Brain microvascular endothelial cell (primary cell): Measurements from ENCODE around the gene IL19.
A peak's percentile ranks its signal among the peaks of the same experiment; 100 is the strongest.

Experiments used
- DNase-seq: peaks from one replicate; pipeline ENCODE4 v3.0.0-alpha.2; 2020
- H3K27ac ChIP-seq: fragments of 250-450 bp; sonication (Bioruptor Pico); 2 replicates; pipeline ENCODE4 v1.5.1; 2020; ENCODE audit warnings: mild to moderate bottlenecking, moderate library complexity
- H3K27me3 ChIP-seq: fragments of 250-450 bp; sonication (Bioruptor Pico); replicated peaks from 2 replicates; pipeline ENCODE4 v1.5.1; 2020; ENCODE audit warnings: mild to moderate bottlenecking
- H3K36me3 ChIP-seq: fragments of 250-450 bp; sonication (Bioruptor Pico); replicated peaks from 2 replicates; pipeline ENCODE4 v1.5.1; 2020; ENCODE audit warnings: mild to moderate bottlenecking
- H3K4me3 ChIP-seq: 2 replicates; pipeline ENCODE4 v1.5.1; 2011; ENCODE audit warnings: low read depth, mild to moderate bottlenecking, control low read depth, low read length, moderate library complexity
- in situ Hi-C: cut with HindIII; loops from 2 replicates; pipeline ENCODE4 v1.10.0; 2017; ENCODE audit warnings: low sequenced_read_pairs, low pct_ligation_motif_present
- TF ChIP-seq, protein P1 (sequence below): IDR thresholded peaks from 2 replicates; pipeline ENCODE4 v1.5.1; 2011; ENCODE audit warnings: low read depth, mild to moderate bottlenecking, moderate library complexity, low read length, control low read depth, inconsistent platforms; ENCODE audit errors: missing control alignments

The IL19 gene

DNA sequence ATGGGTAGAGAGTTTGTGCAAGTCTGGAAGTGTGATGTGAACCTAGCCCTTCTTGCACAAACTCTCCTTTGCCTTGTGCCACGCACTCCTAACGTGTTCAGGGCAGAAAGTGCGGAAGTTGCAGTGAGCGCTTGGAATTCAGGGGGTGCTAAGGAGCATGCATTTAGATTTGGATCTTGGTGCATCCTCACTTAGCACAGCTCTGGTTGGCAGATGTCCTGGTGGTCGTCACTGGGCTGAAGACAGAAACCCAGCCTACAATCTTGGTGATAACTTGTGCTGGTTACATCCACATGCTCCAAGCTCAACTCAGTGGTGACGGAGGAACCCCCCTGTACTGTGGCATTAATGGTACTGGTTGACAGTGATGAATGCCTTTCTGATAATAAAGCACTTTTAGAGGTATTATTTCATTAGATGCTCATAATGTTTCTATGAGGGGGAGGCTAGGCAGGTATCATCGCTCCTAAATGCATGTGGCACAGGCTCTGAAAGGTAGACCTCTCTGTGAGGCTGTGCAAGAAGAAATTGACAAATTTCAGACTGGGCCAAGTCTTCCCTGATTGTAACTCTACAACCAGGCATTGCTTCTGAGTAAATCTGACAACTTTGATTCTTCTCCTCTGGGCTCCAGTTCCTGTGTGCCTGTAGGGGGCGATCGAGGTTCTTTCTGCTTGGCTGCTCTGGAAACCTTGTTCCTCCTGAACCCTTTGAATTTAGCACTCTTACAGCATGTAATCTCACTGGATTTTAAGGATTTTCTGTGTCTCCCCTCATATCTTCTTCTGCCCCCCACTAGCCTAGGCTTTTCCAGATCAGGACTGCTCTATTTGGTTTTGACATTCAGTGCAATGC is 45.2 kb upstream of the IL19 start:
- in situ Hi-C loops: no loop called here
- peaks cover 11% of the 10 kb centered on the region for H3K36me3 ChIP-seq
- TF ChIP-seq, protein P1, sequence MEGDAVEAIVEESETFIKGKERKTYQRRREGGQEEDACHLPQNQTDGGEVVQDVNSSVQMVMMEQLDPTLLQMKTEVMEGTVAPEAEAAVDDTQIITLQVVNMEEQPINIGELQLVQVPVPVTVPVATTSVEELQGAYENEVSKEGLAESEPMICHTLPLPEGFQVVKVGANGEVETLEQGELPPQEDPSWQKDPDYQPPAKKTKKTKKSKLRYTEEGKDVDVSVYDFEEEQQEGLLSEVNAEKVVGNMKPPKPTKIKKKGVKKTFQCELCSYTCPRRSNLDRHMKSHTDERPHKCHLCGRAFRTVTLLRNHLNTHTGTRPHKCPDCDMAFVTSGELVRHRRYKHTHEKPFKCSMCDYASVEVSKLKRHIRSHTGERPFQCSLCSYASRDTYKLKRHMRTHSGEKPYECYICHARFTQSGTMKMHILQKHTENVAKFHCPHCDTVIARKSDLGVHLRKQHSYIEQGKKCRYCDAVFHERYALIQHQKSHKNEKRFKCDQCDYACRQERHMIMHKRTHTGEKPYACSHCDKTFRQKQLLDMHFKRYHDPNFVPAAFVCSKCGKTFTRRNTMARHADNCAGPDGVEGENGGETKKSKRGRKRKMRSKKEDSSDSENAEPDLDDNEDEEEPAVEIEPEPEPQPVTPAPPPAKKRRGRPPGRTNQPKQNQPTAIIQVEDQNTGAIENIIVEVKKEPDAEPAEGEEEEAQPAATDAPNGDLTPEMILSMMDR: peak; percentile 88
- H3K4me3 ChIP-seq: no peak overlapping the region
- H3K27ac ChIP-seq: no peak overlapping the region
- no peak for DNase-seq
- H3K27me3 ChIP-seq: no peaks in the 10 kb centered on the region

DNA sequence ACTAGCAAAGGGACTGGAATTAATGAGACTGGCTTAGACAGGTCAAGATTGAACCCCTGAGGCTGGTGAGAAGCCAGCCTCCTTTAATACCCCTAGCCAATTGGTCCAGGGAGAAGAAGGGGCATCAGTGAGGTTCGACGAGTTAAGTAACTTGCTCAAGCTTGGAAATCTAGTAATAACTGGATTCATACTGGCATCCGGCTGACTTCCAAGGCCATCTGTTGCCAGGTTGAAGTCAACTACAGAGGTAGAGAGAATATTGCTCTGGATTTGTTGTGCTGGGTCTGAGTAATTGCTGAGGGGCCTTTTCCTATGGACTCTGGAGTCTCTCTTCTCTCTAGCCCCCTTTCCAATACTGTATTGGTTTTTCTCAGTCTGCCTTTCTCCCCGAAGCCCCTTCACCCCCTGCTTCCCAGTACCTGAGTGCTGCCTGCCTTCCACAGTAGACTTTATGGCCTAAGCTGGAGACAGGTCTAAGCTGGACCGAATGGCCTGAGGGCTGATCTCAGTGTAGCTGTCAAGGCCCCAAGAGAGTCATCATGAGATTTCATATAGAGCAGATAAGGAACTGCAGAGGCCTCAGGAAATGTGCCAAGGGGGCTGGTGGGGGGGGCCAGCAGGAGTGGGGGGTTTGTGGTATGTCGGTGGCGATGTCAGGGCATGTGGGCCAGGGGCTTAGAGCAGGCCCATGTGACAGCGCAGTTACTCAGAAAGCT is 42.4 kb upstream of the IL19 start:
- in situ Hi-C loops: no loop called here
- TF ChIP-seq, protein P1: no peak
- Histone ChIP-seq H3K36me3 (peaks cover 39% of the 10 kb centered on the region), H3K27me3 (no peaks in the 10 kb centered on the region), H3K4me3 (no peak overlapping the region), H3K27ac (no peak overlapping the region)
- DNase-seq: no peak

DNA sequence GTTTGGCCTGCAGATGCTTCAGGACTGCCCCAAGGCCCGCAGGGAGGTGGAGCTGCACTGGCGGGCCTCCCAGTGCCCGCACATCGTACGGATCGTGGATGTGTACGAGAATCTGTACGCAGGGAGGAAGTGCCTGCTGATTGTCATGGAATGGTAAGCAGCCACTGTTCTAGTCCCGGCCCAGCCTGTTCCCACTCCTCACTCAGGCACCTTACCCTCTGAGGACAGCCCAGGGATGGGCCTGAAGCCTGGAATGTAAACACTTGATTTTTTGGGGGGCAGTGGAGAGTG is 41.9 kb upstream of the IL19 start:
- TF ChIP-seq, protein P1: no peak
- H3K36me3 ChIP-seq: peaks cover 42% of the 10 kb centered on the region
- H3K27me3 ChIP-seq: no peaks in the 10 kb centered on the region
- H3K4me3 ChIP-seq: no peak overlapping the region
- H3K27ac ChIP-seq: no peak overlapping the region
- no peak for DNase-seq
- in situ Hi-C loops: no loop called here

DNA sequence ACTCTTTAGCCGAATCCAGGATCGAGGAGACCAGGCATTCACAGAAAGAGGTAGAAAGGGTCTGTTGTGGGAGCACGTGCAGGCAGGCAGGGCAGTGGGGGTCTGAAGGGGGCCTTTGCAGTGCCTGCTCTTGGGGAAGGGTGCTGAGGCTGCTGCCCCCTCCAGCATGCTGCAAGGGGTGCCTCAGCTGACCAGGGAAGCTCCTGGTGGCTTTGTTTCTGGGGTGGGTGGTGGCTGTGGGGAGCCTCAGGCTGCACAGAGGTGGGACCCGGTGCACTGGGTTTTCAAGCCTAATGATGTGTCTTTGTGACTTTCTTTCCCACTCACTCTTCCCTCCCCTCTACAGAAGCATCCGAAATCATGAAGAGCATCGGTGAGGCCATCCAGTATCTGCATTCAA is 41.5 kb upstream of the IL19 start:
- DNase-seq: no peak
- TF ChIP-seq, protein P1: no peak
- Histone ChIP-seq H3K27me3 (no peaks in the 10 kb centered on the region), H3K27ac (no peak overlapping the region), H3K4me3 (no peak overlapping the region), H3K36me3 (peaks cover 46% of the 10 kb centered on the region)
- in situ Hi-C loops: no loop called here

DNA sequence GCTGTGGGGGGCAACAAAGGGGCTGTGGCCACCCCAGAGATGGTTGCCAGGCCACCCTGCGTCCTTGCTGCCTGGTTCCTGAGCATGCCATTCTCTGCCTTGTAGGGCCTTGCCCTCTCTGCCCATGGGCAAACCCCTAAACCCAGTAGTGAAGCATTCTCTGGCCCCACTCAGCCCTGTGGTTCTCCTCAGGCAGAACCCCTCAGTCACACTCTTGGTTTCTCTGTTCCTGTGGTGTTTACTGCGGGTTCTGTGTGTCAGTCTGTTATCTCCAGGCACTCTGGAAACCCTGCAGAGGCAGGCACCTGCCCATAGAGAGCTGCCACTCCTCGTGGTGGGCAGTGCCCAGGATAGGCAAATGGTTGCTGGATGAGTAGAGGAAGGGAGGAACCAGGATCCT is 41.1 kb upstream of the IL19 start:
- TF ChIP-seq, protein P1: no peak
- no peak overlapping the region for H3K27ac ChIP-seq
- in situ Hi-C loops: no loop called here
- DNase-seq: no peak
- no peaks in the 10 kb centered on the region for H3K27me3 ChIP-seq
- H3K4me3 ChIP-seq: no peak overlapping the region
- peaks cover 46% of the 10 kb centered on the region for H3K36me3 ChIP-seq

DNA sequence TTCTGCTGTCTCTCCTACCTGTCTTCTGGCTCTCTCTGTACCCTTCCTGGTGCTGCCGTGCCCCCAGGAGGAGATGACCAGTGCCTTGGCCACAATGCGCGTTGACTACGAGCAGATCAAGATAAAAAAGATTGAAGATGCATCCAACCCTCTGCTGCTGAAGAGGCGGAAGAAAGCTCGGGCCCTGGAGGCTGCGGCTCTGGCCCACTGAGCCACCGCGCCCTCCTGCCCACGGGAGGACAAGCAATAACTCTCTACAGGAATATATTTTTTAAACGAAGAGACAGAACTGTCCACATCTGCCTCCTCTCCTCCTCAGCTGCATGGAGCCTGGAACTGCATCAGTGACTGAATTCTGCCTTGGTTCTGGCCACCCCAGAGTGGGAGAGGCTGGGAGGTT is 38.1 kb upstream of the IL19 start:
- Histone ChIP-seq H3K36me3 (peaks cover 50% of the 10 kb centered on the region), H3K27me3 (no peaks in the 10 kb centered on the region), H3K4me3 (no peak overlapping the region), H3K27ac (no peak overlapping the region)
- TF ChIP-seq, protein P1: no peak
- no peak for DNase-seq
- in situ Hi-C loops: no loop called here
